Type B pancreatic cell (in vitro differentiated cells): ENCODE measurements around the gene RAB34. TPM values are rescaled to one million over a fixed set of nuclear protein-coding genes. Genes with fewer than 3 reads are reported as not detected.
"Not testable (repeated sequence)": the region's sequence is repeated elsewhere in the genome, so short reads cannot be mapped to it uniquely, and the experiment has no call there.

Source experiments
- DNase-seq: peaks from one replicate; pipeline ENCODE4 v3.0.0; 2021; ENCODE audit warnings: mixed read lengths; ENCODE audit not compliant: unreplicated experiment; ENCODE audit errors: extremely low spot score
- H3K27ac Mint-ChIP-seq: 2 replicates; pipeline ENCODE4 v1.8.0; 2021; ENCODE audit warnings: mild to moderate bottlenecking, mixed read lengths
- H3K27me3 Mint-ChIP-seq: 2 replicates; pipeline ENCODE4 v1.8.0; 2021; ENCODE audit warnings: mixed read lengths
- H3K36me3 Mint-ChIP-seq: 2 replicates; pipeline ENCODE4 v1.8.0; 2021; ENCODE audit warnings: mixed read lengths
- H3K4me1 Mint-ChIP-seq: one replicate; pipeline ENCODE4 v1.8.0; 2021; ENCODE audit warnings: mixed read lengths; ENCODE audit not compliant: unreplicated experiment
- H3K4me3 Mint-ChIP-seq: 2 replicates; pipeline ENCODE4 v1.8.0; 2021; ENCODE audit warnings: mild to moderate bottlenecking, mixed read lengths
- H3K9me3 Mint-ChIP-seq: 2 replicates; pipeline ENCODE4 v1.8.0; 2021; ENCODE audit warnings: mixed read lengths
- CTCF ChIP-seq: fragments of 200-600 bp; sonication (generic); conservative IDR thresholded peaks from 2 replicates; pipeline ENCODE4 v1.5.0; 2021; ENCODE audit warnings: antibody characterized with exemption, mild to moderate bottlenecking
- total RNA-seq: library from RNA; stranded (reverse); gene quantifications from 2 replicates; pipeline ENCODE4 v1.2.1, GENCODE V29; 2021; ENCODE audit warnings: low replicate concordance

The RAB34 gene
- total RNA-seq, 1 donor from 2014 or later: 133 TPM

GRCh38 chr17:28726226-28726626 is 8.6 kb upstream of the RAB34 start, which contains the start of gene TLCD1:
Gene TLCD1, minus strand, starts transcription at chr17:28726233. Its CDS starts 136 bp downstream, at chr17:28726097.
- peaks cover 38% of the 10 kb centered on the region for H3K4me1 Mint-ChIP-seq
- peak within 1 kb of the TSS; percentile 100 for H3K27ac Mint-ChIP-seq
- no peaks in the 10 kb centered on the region for H3K27me3 Mint-ChIP-seq

DNA sequence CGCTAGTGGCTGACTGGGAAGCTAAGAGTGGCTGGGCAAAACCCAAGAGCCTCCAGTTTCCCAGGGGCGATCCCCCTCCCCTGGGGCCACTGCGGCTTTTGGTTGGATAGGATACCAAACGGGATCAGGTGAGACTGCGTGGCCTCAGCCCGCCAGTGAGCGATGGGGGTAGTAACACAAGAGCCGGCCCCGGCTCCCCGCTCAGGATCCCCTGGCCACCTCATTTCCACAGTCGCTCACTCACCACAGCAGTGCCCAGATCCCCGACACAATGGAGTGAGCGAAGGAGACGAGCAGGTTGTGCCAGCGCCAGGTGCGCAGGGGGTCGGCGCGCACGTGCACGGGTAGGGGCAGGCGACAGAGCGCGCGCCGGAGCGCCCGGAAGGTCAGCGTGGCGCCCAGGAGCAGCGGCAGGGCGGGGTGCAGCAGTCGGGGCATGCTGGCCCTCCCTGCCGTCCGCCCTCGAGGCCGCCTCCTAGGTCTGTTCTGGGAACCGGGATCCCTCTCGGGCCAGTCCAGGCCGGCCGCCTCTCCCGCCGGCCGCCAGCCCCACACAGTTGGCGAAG is 8.1 kb upstream of the RAB34 start:
- Mint-ChIP-seq H3K4me3 (peak overlapping the region; percentile 91), H3K27me3 (no peaks in the 10 kb centered on the region), H3K27ac (peak overlapping the region; percentile 97), H3K36me3 (peaks cover 26% of the 10 kb centered on the region), H3K4me1 (peaks cover 43% of the 10 kb centered on the region), H3K9me3 (peaks cover 4% of the 10 kb centered on the region)
- no peak for TF ChIP-seq CTCF
- peak; percentile 81 for DNase-seq

More at GRCh38 chr17:28726226-28726626, 8.6 kb upstream of the RAB34 start, which contains the start of gene TLCD1:
- DNase-seq: peak; percentile 81
- TF ChIP-seq CTCF: no peak
- Mint-ChIP-seq H3K4me3 (peak within 1 kb of the TSS; percentile 96), H3K9me3 (peaks cover 4% of the 10 kb centered on the region), H3K36me3 (peaks cover 22% of the 10 kb centered on the region)

DNA sequence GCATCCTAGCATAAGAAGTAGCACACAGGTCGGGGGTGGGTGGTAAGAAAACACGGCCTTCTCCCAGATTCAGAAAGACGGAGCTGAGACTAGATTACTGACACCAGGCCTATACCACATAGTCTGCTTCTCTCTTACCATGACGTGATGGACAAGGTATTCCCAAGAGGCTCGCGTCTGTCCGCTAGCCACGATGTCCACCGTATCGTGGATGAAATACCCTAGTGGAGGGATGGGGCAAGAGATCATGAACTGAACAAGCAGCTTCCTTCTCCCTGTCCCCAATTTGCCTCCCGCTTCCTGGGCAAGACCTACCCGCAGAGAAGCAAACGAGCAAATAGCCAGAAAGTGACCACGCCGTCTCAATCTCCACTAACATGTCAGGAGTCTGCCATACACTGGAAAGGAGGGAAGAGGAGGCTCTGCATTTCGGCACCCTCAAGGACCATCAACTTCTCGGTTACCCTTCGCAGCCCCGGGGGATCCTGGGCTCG is 7.5 kb upstream of the RAB34 start:
- Mint-ChIP-seq H3K27me3 (no peaks in the 10 kb centered on the region), H3K36me3 (peaks cover 31% of the 10 kb centered on the region), H3K27ac (peak overlapping the region; percentile 97), H3K4me3 (peak overlapping the region; percentile 91), H3K4me1 (peaks cover 43% of the 10 kb centered on the region), H3K9me3 (peaks cover 4% of the 10 kb centered on the region)
- TF ChIP-seq CTCF: peak; percentile 55
- no peak for DNase-seq

- Mint-ChIP-seq H3K27me3 (no peaks in the 10 kb centered on the region), H3K27ac (peak overlapping the region; percentile 97), H3K4me3 (peak overlapping the region; percentile 91), H3K36me3 (peaks cover 37% of the 10 kb centered on the region), H3K9me3 (peaks cover 4% of the 10 kb centered on the region), H3K4me1 (peaks cover 44% of the 10 kb centered on the region)
- DNase-seq: no peak
- no peak for TF ChIP-seq CTCF
These were observed 7.0 kb upstream of the RAB34 start for GRCh38 chr17:28724500-28725165.

GRCh38 chr17:28723836-28724499 is 6.3 kb upstream of the RAB34 start:
- not testable (repeated sequence) for H3K9me3 Mint-ChIP-seq, H3K27me3 Mint-ChIP-seq, DNase-seq
- Mint-ChIP-seq H3K4me1 (peaks cover 46% of the 10 kb centered on the region), H3K4me3 (peak overlapping the region; percentile 91), H3K27ac (peak overlapping the region; percentile 97), H3K36me3 (peaks cover 35% of the 10 kb centered on the region)
